ENCODE data around the gene PRR7.
A peak's percentile ranks its signal among the peaks of the same experiment; 100 is the strongest.
"Not testable (repeated sequence)": the region's sequence is repeated elsewhere in the genome, so short reads cannot be mapped to it uniquely, and the experiment has no call there.

Gene PRR7

GRCh38 chr5:177446200-177447065 is at the start of gene PRR7:
PRR7 (plus strand) TSS chr5:177446814; CDS start chr5:177455068, 8,254 bp downstream.
- DNase-seq = peak; percentile 49

GRCh38 chr5:177397875-177398390 is 48.7 kb upstream of the PRR7 start:
- no peak for DNase-seq

GRCh38 chr5:177399997-177400868 is 46.4 kb upstream of the PRR7 start, which contains the start of gene PFN3:
PFN3 (minus strand) TSS chr5:177400661; CDS start chr5:177400576, 85 bp downstream.
- no peak for DNase-seq

GRCh38 chr5:177402271-177403043 is 44.2 kb upstream of the PRR7 start:
- DNase-seq = no peak

- no peak for DNase-seq
Observed at GRCh38 chr5:177403102-177403791, 43.4 kb upstream of the PRR7 start.

- peak; percentile 53 for DNase-seq
Observed at GRCh38 chr5:177403792-177404640, 42.6 kb upstream of the PRR7 start.

GRCh38 chr5:177404641-177405179 is 41.9 kb upstream of the PRR7 start:
- DNase-seq = peak; percentile 70

- no peak for DNase-seq
Observed at GRCh38 chr5:177405312-177405711, 41.3 kb upstream of the PRR7 start.

- DNase-seq = no peak
Observed at GRCh38 chr5:177405805-177406204, 40.8 kb upstream of the PRR7 start.

- DNase-seq = no peak
Observed at GRCh38 chr5:177409043-177409801, 37.4 kb upstream of the PRR7 start, which contains the start of gene F12. F12 (minus strand) TSS chr5:177409564; CDS start chr5:177409527, 37 bp downstream.

GRCh38 chr5:177410575-177410974 is 36.0 kb upstream of the PRR7 start:
- no peak for DNase-seq

- DNase-seq = no peak
Observed at GRCh38 chr5:177412603-177413233, 33.9 kb upstream of the PRR7 start.

GRCh38 chr5:177414481-177414880 is 32.1 kb upstream of the PRR7 start:
- no peak for DNase-seq

- not testable (repeated sequence) for DNase-seq
Observed at GRCh38 chr5:177417081-177417480, 29.5 kb upstream of the PRR7 start.

GRCh38 chr5:177419046-177419445 is 27.6 kb upstream of the PRR7 start:
- DNase-seq = no peak

- DNase-seq = not testable (repeated sequence)
Observed at GRCh38 chr5:177420472-177420871, 26.1 kb upstream of the PRR7 start.

GRCh38 chr5:177421062-177421798 is 25.4 kb upstream of the PRR7 start:
- no peak for DNase-seq

GRCh38 chr5:177423671-177424070 is 22.9 kb upstream of the PRR7 start:
- DNase-seq = no peak

Measured in DMS 273 treated with DMSO at 0.1 percent for 48 hours (cell line).